G401 (cell line): ENCODE data around the gene KCNQ5. TPM values are rescaled to one million over a fixed set of nuclear protein-coding genes. Genes with fewer than 3 reads are reported as not detected.

ENCODE experiments used
- DNase-seq: peaks from one replicate; pipeline ENCODE4 v3.0.0-alpha.2; 2015; ENCODE audit warnings: low spot score
- in situ Hi-C: cut with HindIII; loops from 2 replicates; pipeline ENCODE4 v1.10.0; 2016; ENCODE audit warnings: low sequenced_read_pairs, mixed read lengths
- total RNA-seq: library from RNA; depleted of rRNA; stranded (reverse); fragments of >200 nt; shearing (Covaris generic); gene quantifications from 2 replicates; pipeline ENCODE4 v1.2.3, GENCODE V29; 2014

Gene KCNQ5
- total RNA-seq, 1 experiment from 2014 or later, result not detected

DNA sequence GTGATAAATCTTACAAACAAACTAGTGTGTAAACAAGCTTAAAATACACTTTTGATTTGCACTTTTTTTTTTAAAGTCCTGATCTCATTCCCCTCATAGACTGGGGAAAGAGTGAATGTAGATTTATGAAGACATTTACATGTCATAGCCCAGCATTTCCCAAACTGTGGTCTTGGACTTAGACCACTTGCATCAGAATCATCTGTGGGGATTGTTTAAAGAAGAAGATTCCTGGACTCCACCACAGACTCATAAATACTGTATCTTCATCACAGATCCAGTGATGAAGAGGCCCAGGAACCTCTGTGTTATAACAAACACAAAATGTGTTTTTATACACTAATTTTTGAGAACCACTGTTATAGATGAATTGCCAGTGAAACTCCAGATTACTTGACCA is 99.5 kb downstream of the KCNQ5 start:
- DNase-seq, result no peak
- in situ Hi-C loops, result no loop called here

GRCh38 chr6:72724545-72724944 is 102.7 kb downstream of the KCNQ5 start:
- no peak for DNase-seq

DNA sequence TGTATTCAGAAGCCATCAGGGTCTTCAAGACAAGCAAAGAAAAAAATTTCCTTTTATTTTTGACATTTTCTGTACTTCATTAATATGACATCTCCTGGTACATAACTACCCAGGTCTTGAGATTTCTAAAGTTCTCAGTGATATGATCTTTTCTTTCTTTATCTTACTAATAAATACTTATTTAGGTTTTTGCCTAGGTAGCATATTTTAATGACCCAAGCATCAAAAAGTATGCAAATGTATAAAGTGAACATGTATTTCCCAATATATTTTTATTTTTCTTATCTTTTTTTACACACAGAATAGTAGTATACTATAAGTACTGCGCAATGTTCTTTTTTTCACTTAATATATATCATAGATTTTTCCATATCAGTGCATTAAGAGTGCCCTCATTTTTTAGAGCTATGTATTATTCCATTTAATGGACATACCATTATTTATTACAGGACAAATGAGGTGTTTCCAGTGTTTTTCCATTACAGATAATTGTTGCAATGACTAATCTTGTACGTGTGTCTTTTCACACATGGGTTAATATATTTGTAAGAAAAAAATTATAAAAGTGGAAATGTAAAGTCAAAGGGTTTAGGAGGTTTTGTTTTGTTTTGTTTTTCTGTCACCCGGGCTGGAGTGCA is 107.0 kb downstream of the KCNQ5 start:
- no peak for DNase-seq
- in situ Hi-C loops, result no loop called here

More at GRCh38 chr6:72724545-72724944, 102.7 kb downstream of the KCNQ5 start:
- in situ Hi-C loops, result no loop called here

GRCh38 chr6:72733045-72733444 is 111.2 kb downstream of the KCNQ5 start:
- no peak for DNase-seq
- in situ Hi-C loops, result no loop called here

DNA sequence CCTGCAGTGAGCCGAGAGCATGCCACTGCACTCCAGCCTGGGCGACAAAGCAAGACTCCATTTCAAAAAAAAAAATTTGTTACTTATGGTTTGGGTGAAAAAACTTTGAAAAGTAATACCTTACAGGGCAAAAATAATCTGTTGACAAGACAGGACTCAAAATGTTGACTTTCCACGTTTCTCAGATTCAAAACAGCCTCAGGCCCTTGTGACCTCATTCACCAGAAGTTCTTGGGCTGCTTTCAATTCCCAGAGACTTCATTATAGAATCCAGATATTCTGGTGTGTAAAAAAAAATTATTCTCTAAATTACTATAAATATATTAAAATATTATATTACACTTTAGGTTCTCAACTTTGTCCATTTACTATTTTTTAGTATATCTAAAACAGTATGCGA is 116.2 kb downstream of the KCNQ5 start:
- no peak for DNase-seq
- in situ Hi-C loops, result no loop called here

DNA sequence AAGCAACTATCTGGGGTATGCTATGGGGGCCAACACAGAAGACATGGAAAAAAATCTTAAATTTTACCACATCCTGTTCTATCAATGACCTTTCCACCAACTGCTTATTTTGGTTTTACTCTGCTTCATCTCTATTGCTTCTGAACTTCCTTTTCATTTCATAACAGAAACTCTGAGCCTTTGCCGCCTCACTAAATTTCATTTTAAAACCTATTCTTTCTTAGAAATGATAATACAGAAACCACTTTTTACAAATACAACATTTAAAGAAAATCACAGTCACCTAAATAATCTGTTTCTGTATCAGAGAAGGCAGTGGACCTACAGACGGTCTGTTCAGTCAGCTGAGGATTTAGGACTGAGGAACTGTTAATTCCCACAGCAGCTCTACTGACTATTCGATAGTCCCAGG is 117.5 kb downstream of the KCNQ5 start:
- in situ Hi-C loops, result no loop called here
- DNase-seq, result no peak

- no peak for DNase-seq
- in situ Hi-C loops, result no loop called here
Measured at GRCh38 chr6:72740135-72740534, 118.3 kb downstream of the KCNQ5 start.

DNA sequence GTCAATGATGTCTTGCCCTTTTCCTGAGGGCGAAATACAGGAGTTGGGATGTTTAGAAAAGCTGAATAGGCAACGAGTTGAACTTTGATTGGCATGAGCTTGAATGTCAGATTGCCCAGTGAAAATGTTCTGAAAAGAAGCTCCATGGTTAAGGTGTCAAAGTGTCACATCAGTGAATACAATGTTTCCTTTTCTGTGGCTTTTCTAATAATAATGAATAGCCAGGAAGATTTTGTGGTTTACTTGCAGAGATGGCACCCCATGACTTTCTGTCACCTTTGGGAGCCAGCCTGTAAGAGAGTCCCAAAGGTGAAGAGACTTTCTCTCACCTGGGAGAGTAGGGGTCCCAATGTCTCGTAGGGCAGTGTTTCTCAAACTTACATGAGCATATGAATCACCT is 119.2 kb downstream of the KCNQ5 start:
- no peak for DNase-seq
- in situ Hi-C loops, result no loop called here

DNA sequence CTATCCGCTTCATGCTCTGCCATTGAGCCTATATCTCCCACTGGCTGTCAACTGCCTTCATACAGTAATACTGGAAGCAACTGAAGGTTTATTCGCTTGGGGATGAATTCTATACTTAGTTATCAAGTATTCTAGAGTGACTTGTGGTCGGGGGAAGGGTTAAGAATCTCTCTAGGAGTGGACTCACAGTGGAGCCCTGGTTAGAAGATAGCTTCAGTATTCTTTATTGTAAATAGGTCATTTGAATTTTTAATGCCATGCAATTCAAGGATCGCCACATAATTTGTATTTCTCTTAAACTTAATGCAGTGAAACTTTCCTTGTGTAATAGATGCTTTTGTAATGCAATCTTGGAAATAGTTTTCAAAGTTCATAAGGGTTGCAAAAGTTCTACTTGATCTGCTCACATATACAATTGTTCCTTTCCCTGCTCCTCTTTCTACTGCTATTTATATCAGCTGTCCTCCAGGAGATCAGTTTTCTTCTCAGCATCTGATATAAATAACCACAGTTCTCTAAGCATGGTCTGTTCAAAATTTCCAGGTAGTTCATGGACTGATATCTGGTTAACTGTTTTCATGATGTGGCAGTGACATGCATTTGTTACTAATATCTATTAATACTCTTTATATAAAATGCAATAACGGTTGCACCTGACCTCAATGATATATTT is 120.3 kb downstream of the KCNQ5 start:
- in situ Hi-C loops, result no loop called here
- DNase-seq, result no peak

GRCh38 chr6:72746276-72746675 is 124.4 kb downstream of the KCNQ5 start:
- DNase-seq, result no peak
- in situ Hi-C loops, result no loop called here

GRCh38 chr6:72748759-72749158 is 126.9 kb downstream of the KCNQ5 start:
- no peak for DNase-seq
- in situ Hi-C loops, result no loop called here

GRCh38 chr6:72755752-72756151 is 133.9 kb downstream of the KCNQ5 start:
- in situ Hi-C loops, result no loop called here
- DNase-seq, result no peak

- in situ Hi-C loops, result no loop called here
- no peak for DNase-seq
Measured at GRCh38 chr6:72757048-72757447, 135.2 kb downstream of the KCNQ5 start.

GRCh38 chr6:72757926-72758325 is 136.1 kb downstream of the KCNQ5 start:
- DNase-seq, result no peak
- in situ Hi-C loops, result no loop called here

DNA sequence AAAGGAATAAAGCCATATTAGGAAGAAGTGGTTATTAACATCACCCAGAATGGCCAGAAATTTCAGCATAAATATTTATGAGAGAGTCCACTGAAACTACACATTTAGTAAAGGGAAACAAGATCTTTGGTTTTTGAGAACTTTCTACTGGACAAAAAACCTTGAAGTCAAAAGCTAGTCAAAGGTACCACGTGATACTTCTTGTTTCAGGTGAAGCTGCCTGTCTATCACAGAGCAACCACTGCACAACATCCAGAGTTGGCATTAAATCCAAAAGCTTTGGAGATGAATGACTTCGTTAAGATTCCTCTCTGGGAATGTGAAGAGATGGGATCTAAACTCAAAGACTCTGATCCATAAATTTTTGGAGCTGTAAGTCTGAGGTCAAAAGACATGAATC is 137.0 kb downstream of the KCNQ5 start:
- DNase-seq, result no peak
- in situ Hi-C loops, result no loop called here

DNA sequence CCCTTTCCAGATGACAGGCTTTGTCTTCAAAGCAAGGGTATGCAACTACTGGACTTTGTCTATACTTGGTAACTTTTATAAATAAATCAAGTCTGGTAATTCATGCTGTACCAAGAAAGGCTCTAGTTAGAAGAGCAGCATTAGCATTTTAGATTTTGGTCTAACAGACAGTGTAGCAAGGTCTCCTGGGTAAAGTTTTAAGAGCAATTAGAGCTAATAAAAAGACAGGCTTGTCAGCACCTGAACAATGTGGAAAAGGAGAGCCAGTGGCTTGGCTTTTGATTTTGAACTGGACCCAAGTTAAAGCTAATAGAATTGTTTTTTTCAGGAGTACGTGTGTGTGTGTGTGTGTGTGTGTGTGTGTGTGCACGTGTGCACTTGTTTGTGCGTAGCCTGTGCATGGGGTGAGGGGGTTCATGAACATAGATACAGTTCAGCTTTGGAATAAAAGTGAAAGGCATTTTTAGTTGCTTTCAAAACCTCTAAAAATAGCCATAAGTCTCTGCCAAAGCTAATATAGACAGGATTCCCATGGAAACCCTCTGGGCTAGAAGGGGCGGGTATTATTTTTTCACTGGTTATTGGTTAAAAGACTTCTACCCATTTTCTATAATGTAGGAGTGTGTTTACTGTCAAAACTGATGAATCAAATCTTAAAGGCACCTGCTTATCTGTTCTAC is 138.4 kb downstream of the KCNQ5 start:
- no peak for DNase-seq
- in situ Hi-C loops, result no loop called here

- DNase-seq, result no peak
- in situ Hi-C loops, result no loop called here
Measured at GRCh38 chr6:72761761-72762160, 139.9 kb downstream of the KCNQ5 start.

DNA sequence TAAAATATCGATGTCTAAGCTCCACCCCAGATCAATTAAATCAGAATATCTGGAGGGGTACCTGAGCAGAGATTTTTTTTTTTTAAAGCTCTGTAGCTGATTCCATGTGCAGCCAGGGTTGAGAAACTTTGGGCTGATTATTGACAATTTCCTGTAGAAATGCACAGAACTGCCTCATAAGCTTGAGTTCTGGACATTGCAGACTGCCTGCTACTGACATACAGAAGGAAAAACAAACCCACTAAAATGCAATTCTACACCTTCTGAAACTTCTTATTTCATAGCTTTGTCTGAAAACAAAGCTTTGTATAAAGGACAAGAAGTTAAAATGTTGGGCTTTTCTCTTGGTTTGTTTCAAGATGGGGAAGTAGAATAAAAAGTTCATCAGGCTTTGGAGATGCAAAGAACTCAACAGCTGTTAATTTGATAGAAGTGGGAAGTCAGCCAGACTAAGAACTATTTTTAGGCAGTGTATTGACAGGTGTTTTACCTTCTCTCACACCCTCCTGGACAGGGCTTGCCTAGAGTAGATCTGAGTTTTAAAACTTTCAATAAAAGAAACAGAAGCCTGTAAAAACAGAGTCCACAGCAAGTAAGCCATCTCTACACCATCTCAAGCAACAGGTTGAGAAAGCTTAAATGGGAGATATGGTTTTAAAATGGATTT is 147.7 kb downstream of the KCNQ5 start:
- in situ Hi-C loops, result no loop called here
- DNase-seq, result no peak

GRCh38 chr6:72770959-72771358 is 149.1 kb downstream of the KCNQ5 start:
- DNase-seq, result no peak
- in situ Hi-C loops, result no loop called here

DNA sequence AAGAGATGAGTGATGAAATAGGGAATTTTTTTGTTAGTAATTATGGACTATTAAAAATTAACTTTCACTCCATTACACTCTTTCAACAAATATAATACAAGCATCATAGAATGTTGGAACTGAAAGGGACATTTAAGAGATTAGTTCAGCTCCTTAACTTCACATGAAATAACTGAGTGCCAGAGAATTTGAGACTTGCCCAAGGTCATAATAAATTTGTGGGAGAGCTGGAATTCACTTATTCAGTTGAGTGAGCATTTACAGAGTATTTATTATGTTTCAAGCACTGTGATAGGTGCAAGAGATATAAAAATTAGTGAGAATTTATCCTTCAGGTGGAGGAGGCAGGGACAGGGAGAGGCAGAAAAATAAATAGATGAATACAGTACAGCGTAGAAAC is 154.6 kb downstream of the KCNQ5 start:
- DNase-seq, result no peak
- in situ Hi-C loops, result no loop called here
